ENCODE data around the gene PDCD2L.
"Not testable (repeated sequence)": the region's sequence is repeated elsewhere in the genome, so short reads cannot be mapped to it uniquely, and the experiment has no call there.

PDCD2L gene

GRCh38 chr19:34373601-34374288 lies 30.5 kb upstream of the PDCD2L start:
- DNase-seq (ENCODE audit: low read depth in 2 of 2): no peak

- DNase-seq (ENCODE audit: low read depth in 2 of 2): no peak
These were observed 28.6 kb upstream of the PDCD2L start for GRCh38 chr19:34375598-34375997.

- no peak for DNase-seq (ENCODE audit: low read depth in 2 of 2)
These were observed 23.5 kb upstream of the PDCD2L start for GRCh38 chr19:34380639-34381241.

GRCh38 chr19:34381399-34382251 lies 22.6 kb upstream of the PDCD2L start:
- no peak for DNase-seq (ENCODE audit: low read depth in 2 of 2)

DNA sequence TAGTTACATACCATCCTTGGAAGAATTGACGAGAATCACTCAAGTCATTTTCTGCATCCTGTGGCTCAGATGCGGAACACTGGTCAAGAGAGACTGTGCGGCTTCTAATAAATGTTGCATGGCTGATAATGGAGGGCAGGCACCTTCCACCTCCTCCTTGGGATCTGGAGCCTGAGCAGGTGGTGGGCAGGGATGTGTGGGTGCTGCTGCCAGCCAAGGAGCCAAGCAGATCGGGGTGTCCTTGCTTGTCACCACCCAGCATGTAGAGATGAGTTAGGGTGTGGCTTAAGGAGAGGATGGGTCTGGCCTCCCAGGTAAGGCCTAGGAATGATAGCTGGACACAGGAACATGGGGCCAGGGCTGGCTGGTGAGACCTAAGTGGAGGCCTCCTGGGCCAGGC lies 21.7 kb upstream of the PDCD2L start:
- no peak for DNase-seq (ENCODE audit: low read depth in 2 of 2)

- DNase-seq (ENCODE audit: low read depth in 2 of 2): no peak
These were observed 20.6 kb upstream of the PDCD2L start for GRCh38 chr19:34383599-34383998.

- no peak for DNase-seq (ENCODE audit: low read depth in 2 of 2)
These were observed 17.4 kb upstream of the PDCD2L start for GRCh38 chr19:34386645-34387445.

DNA sequence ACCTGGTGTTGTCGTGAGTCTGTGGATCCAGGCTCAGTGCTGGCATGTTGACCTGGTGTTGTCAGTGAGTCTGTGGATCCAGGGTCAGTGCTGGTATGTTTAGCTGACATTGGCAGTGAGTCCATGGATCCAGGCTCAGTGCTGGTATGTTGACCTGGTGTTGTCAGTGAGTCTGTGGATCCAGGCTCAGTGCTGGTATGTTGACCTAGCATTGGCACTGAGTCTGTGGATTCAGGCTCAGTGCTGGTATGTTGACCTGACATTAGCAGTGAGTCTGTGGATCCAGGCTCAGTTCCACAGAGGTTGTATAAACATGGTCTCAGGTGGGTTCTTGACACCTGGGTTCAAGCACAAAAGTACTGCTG lies 16.8 kb upstream of the PDCD2L start:
- DNase-seq (ENCODE audit: low read depth in 2 of 2): no peak

GRCh38 chr19:34388745-34389144 lies 15.5 kb upstream of the PDCD2L start:
- not testable (repeated sequence) for DNase-seq (ENCODE audit: low read depth in 2 of 2)

- no peak for DNase-seq (ENCODE audit: low read depth in 2 of 2)
These were observed 12.4 kb upstream of the PDCD2L start for GRCh38 chr19:34391813-34392212.

DNA sequence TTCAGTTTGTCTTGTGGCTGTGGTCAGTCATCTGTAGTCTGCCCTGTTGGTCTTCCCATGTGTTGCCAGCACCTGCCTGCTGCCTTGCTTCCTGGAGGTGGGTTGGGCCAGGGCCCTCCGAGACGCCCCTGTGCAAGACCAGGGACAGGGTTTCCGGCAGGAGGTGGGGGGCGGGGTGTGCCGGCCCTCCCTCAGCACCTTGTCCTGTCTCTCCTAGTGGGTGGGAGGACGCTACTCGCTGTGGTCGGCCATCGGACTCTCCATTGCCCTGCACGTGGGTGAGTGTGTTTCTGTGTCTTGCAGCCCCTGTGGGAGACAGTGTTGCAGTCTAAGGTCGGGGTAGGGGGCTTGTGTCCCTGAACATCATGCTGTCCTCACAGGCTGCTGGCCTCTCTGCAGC lies 11.2 kb upstream of the PDCD2L start:
- DNase-seq (ENCODE audit: low read depth in 2 of 2): no peak

DNA sequence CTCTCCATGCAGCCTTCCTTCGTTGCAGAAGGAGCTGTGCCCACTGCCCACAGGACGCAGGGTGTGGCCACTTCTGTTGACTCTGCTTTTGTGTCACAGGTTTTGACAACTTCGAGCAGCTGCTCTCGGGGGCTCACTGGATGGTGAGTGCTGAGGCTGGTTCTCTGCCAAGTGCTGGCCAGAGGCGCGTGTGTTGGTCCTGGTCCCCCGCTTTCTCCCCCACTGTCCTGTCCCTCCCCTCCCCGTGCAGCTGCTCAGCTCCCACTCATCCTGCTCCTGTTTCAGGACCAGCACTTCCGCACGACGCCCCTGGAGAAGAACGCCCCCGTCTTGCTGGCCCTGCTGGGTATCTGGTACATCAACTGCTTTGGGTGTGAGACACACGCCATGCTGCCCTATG lies 10.6 kb upstream of the PDCD2L start:
- no peak for DNase-seq (ENCODE audit: low read depth in 2 of 2)

DNA sequence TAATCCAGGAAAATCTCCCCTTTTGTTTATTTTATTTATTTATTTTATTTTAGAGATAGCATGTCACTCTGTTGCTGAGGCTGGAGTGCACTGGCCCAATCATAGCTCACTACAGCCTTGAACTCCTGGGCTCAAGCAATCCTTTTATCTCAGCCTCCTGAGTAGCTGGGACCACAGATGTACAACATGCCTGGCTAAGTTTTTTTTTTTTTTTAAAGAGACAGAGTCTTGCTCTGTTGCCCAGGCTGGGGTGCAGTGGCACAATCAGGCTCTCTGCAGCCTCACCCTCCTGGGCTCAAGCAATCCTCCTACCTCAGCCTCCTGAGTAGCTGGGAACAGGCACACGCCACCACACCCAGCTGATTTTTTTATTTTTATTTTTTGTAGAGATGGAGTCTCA lies 6.3 kb upstream of the PDCD2L start:
- no peak for DNase-seq (ENCODE audit: low read depth in 2 of 2)

- DNase-seq (ENCODE audit: low read depth in 2 of 2): no peak
These were observed 4.3 kb upstream of the PDCD2L start for GRCh38 chr19:34399886-34400285.

DNA sequence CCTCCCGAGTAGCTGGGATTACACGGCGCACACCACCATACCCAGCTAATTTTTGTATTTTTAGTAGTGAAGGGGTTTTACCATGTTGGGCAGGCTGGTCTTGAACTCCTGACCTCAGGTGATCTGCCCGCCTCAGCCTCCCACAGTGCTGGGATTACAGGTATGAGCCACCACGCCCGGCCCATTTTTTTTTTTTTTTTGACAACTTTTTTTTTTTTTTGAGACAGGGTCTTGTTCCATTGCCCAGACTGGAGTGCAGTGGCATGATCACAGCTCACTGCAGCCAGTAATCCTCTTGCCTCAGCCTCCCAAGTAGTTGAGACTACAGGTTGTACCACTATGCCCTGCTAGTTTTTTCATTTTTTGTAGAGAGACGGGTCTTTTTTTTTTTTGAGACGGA lies 3.4 kb upstream of the PDCD2L start:
- DNase-seq (ENCODE audit: low read depth in 2 of 2): not testable (repeated sequence)

GRCh38 chr19:34402074-34402600 lies 2.1 kb upstream of the PDCD2L start:
- DNase-seq (ENCODE audit: low read depth in 2 of 2): no peak

DNA sequence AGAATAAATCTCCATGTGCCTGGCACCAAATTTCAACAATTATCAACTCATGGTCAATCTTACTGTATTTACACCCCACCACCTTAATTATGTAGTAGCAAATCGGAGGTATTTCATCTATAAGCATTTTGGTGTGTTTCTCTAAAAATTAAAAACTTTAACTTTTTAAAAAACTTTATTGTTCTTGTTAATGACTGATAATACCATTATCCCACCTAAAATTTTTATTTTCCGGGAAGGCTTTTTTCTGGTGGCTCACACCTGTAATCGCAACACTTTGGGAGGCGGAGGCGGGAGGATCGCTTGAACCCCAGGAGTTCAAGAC lies 453 bp upstream of the PDCD2L start:
- no peak for DNase-seq (ENCODE audit: low read depth in 2 of 2)

- no peak for DNase-seq (ENCODE audit: low read depth in 2 of 2)
These were observed 1.9 kb downstream of the PDCD2L start for GRCh38 chr19:34405892-34406660.

GRCh38 chr19:34408411-34408810 lies 4.2 kb downstream of the PDCD2L start:
- DNase-seq (ENCODE audit: low read depth in 2 of 2): no peak

DNA sequence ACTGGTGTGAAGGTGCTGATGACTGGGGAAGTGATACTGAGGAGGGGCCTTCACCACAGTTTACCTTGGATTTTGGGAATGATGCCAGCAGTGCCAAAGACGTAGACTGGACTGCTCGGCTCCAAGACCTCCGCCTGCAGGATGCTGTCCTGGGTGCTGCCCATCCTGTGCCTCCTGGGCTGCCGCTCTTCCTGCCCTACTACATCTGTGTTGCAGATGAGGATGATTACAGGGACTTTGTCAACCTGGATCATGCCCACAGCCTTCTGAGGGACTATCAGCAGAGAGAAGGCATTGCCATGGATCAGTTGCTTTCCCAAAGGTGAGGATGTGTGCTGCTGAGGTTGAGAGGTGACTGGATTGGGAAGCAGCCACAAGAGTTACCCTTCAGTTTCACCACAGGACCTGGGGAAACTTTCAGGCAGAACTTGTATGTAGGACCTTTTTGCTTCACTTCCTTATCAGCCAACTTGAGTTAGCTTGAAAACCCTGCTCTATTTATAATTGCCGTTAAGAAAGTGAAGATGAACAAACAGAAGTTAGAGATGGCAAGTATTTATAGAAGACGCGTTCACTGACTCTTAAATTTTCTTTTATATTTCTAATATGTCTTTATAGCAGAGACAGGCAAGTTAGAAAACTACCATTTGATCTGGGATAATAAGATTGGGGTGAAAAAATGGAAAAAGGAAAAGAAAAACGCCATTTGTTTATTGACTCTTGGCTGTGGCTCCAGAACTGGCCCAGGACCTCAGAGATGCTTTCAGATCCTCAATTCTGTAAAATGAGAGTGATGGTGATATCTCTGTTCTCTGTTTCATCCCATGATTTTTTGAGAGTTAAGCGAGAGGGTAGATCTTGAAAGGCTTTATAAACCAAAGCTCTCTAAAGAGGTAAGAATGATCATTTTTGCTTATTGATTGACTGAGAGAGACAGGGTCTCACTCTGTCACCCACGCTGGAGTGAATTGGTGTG lies 5.3 kb downstream of the PDCD2L start:
- DNase-seq (ENCODE audit: low read depth in 2 of 2): no peak

All from fibroblast of skin of left biceps (primary cell).